Heart right ventricle (tissue), 16 donors: ENCODE measurements around the gene RASSF1. TPM values are rescaled to one million over a fixed set of nuclear protein-coding genes. Genes with fewer than 3 reads are reported as not detected.

Experiments
- ATAC-seq, 8 donors: fragments of 200-7000 bp; cut with Tn5 transposase; one replicate each; pipeline ENCODE4 v1.9.1; 2020; ENCODE audit warnings: mild to moderate bottlenecking in 8 of 8, moderate library complexity in 8 of 8, moderate number of reproducible peaks in 1 of 8
- DNase-seq, 2 donors: peaks; one replicate each; pipeline ENCODE4 v3.0.0-alpha.2; 2020
- H3K27ac ChIP-seq, 10 donors: fragments of 200-600 bp; sonication (generic) in 2 of 10; one replicate each; pipeline versions ENCODE4 v1.5.0 to v1.8.0; 2020 to 2022; ENCODE audit warnings: mild to moderate bottlenecking in 3 of 10
- H3K27me3 ChIP-seq, 7 donors: fragments of 200-600 bp; one replicate each; pipeline ENCODE4 v1.8.0; 2021 to 2022; ENCODE audit warnings: mild to moderate bottlenecking in 2 of 7
- H3K36me3 ChIP-seq, 9 donors: fragments of 200-600 bp; sonication (generic) in 1 of 9; one replicate each; pipeline versions ENCODE4 v1.5.0 to v1.8.0; 2020 to 2022; ENCODE audit warnings: mild to moderate bottlenecking in 2 of 9
- H3K4me1 ChIP-seq, 9 donors: fragments of 200-600 bp; sonication (generic) in 1 of 9; one replicate each; pipeline versions ENCODE4 v1.5.0 to v1.8.0; 2020 to 2022; ENCODE audit warnings: mild to moderate bottlenecking in 4 of 9
- H3K4me3 ChIP-seq, 10 donors: fragments of 200-600 bp; sonication (generic) in 2 of 10; one replicate each; pipeline versions ENCODE4 v1.5.0 to v1.8.0; 2020 to 2022; ENCODE audit warnings: mild to moderate bottlenecking in 7 of 10, moderate library complexity in 2 of 10
- H3K9me3 ChIP-seq, 11 donors: fragments of 200-600 bp in 10 of 11; sonication (generic) in 2 of 11; one replicate each; pipeline versions ENCODE4 v1.5.0 to v1.8.0; 2013 to 2022; ENCODE audit warnings: mild to moderate bottlenecking in 2 of 11, control low read depth in 1 of 11, moderate library complexity in 1 of 11
- WGBS, 2 donors: extraction: QIAGEN DNeasy Blood & Tissue Kit; methylation state at CpG; one replicate each; pipeline ENCODE4 v1.1.7; 2013; ENCODE audit warnings: inconsistent platforms in 1 of 2; 5-methylcytosine and 5-hydroxymethylcytosine counted together
- intact Hi-C, 10 donors: fragments of 100-400 bp; cut with DNase I; formaldehyde crosslinking; loops; one replicate each; pipeline versions ENCODE4 v1.11.1 to v1.14.2; 2022
- polyA plus RNA-seq, 2 donors: library from polyadenylated mRNA; stranded (reverse); fragments of 200-250 nt; gene quantifications; one replicate each; pipeline ENCODE4 v1.2.3, GENCODE V29; 2013
- total RNA-seq, 10 donors: library from RNA; stranded (reverse); fragmentation: NEBNext Ultra II Directional in 3 of 10; extraction: Animal tissue kit (Norgen Biotek cat#: 25700) in 3 of 10; gene quantifications; one replicate each; pipeline versions ENCODE4 v1.2.1 to v1.2.4, GENCODE V29; 2021 to 2023
- TF ChIP-seq, protein P1 (sequence below), 9 donors: fragments of 200-600 bp; sonication (generic) in 2 of 9; IDR thresholded peaks; one replicate each; pipeline versions ENCODE4 v1.5.0 to v1.8.0; 2021 to 2022; ENCODE audit warnings: antibody characterized with exemption in 9 of 9, mild to moderate bottlenecking in 5 of 9, moderate library complexity in 1 of 9
- donor health status: Arrhythmogenic right ventricular cardiomyopathy.
- donor health status: ischemic (EF 13 %, LVEDD 7.1; RV severe dilation, severe dysfunction).
- donor health status: healthy with polysubstance abuse.
- donor health status: DM: no; HTN: yes; CAD: no.
- donor health status: DM: no; HTN: no; CAD: no.
- donor health status: ischemic (EF 25% LVEDD 6.9; RV normal size, moderate dysfunction).
- donor health status: ischemic (EF 25% LVEDD 5.7; RV mildly dilated, moderate dysfunction).
- donor health status: healthy.
- donor health status: DM: yes; HTN: yes; CAD: no.
- donor health status: Ischemic cardiomyopathy.
- donor health status: ischemic (EF 35%, LVEDD 5.7; RV mildly dilated, moderate dysfunction).
- donor health status: nonischemic (EF 11% LVEDD 7.7; RV severe dilation, severe dysfunction).
- donor health status: DM: yes; HTN: yes; CAD: no.
- donor health status: PGD.
- donor health status: ischemic (EF 29% LVEDD 5.4; RV normal size, mild dysfunction).
- donor health status: nonischemic (EF 23%, LVEDD 6.1; RV moderate dilation, normal function).

Gene RASSF1
- total and polyA plus RNA-seq, 12 donors: 9.9 to 59.8 (median 13.1) TPM

DNA sequence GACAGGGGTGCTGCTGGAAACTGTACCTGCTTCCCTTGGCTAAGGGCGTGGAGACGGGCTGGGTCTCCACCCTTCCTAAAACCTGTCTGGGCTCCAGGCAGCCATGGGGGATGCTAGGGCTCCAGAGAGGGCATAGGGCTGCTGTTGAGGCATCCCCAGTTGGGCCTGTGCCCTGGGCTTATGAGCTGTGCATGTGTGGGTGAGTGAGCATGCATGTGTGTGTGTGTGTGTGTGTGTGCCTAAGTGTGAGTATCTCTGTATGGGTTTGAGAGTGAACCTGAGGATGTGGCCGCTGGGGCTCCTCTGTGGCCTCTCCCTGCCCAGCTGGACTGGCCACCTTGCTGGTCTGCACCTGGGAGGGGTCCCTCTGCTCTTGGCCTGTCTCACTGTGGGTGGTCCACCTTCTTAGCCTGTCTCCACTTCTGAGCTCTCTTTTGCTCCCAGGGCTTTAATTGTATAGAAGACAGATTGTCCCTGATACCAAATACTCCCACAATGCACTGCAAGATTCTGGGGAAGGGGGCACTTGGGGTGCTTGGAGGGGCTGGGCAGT is 30.6 kb upstream of the RASSF1 start:
- TF ChIP-seq, protein P1, sequence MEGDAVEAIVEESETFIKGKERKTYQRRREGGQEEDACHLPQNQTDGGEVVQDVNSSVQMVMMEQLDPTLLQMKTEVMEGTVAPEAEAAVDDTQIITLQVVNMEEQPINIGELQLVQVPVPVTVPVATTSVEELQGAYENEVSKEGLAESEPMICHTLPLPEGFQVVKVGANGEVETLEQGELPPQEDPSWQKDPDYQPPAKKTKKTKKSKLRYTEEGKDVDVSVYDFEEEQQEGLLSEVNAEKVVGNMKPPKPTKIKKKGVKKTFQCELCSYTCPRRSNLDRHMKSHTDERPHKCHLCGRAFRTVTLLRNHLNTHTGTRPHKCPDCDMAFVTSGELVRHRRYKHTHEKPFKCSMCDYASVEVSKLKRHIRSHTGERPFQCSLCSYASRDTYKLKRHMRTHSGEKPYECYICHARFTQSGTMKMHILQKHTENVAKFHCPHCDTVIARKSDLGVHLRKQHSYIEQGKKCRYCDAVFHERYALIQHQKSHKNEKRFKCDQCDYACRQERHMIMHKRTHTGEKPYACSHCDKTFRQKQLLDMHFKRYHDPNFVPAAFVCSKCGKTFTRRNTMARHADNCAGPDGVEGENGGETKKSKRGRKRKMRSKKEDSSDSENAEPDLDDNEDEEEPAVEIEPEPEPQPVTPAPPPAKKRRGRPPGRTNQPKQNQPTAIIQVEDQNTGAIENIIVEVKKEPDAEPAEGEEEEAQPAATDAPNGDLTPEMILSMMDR (IDR thresholded peaks at IDR 0.05): no peak
- H3K36me3 ChIP-seq: no peaks in the 10 kb centered on the region
- DNase-seq: no peak
- no peak for ATAC-seq
- no peak overlapping the region for H3K4me3 ChIP-seq
- no peaks in the 10 kb centered on the region for H3K4me1 ChIP-seq
- H3K27ac ChIP-seq: no peak overlapping the region
- no peaks in the 10 kb centered on the region for H3K9me3 ChIP-seq
- intact Hi-C loops: loop anchor here in 3 of 10 donors (5.0 to 10.0 kb wide), 3 partner anchors 164 to 174 kb away; no protein-coding TSS in a partner anchor
- WGBS, 2 donors: 81 to 89% methylated on average over 3 of the region's 3 CpGs
- H3K27me3 ChIP-seq: no peaks in the 10 kb centered on the region

GRCh38 chr3:50370594-50370993 is 30.0 kb upstream of the RASSF1 start:
- WGBS, 2 donors: 52 to 53% methylated on average over 14 of the region's 14 CpGs
- Histone ChIP-seq H3K36me3 (no peaks in the 10 kb centered on the region), H3K27ac (no peak overlapping the region), H3K4me3 (no peak overlapping the region), H3K4me1 (peaks cover 0 to 4% (median 0%) of the 10 kb centered on the region in 9 donors), H3K9me3 (no peaks in the 10 kb centered on the region), H3K27me3 (peaks cover 0 to 3% (median 0%) of the 10 kb centered on the region in 7 donors)
- ATAC-seq (peak in 1 of 8 donors; percentile 13), DNase-seq (no peak)
- TF ChIP-seq, protein P1 (IDR thresholded peaks at IDR 0.05): peak in 2 of 9 donors; percentile 23 to 30
- intact Hi-C loops: loop anchor here in 3 of 10 donors (5.0 to 10.0 kb wide), 3 partner anchors 164 to 174 kb away; no protein-coding TSS in a partner anchor

- no peak overlapping the region for H3K27ac ChIP-seq
- DNase-seq: no peak
- H3K9me3 ChIP-seq: no peaks in the 10 kb centered on the region
- ATAC-seq: no peak
- no peak overlapping the region for H3K4me3 ChIP-seq
- 81 to 82% methylated on average over 9 of the region's 9 CpGs for WGBS, 2 donors
- no peaks in the 10 kb centered on the region for H3K36me3 ChIP-seq
- H3K4me1 ChIP-seq: peaks cover 0 to 17% (median 6%) of the 10 kb centered on the region in 9 donors
- intact Hi-C loops: loop anchor here in 1 of 10 donors (5.0 kb wide), 1 partner anchor 173 kb away; no protein-coding TSS in a partner anchor
- peaks cover 0 to 3% (median 0%) of the 10 kb centered on the region in 7 donors for H3K27me3 ChIP-seq
- TF ChIP-seq, protein P1 (IDR thresholded peaks at IDR 0.05): no peak
These were observed 28.5 kb upstream of the RASSF1 start for GRCh38 chr3:50369012-50369670.

DNA sequence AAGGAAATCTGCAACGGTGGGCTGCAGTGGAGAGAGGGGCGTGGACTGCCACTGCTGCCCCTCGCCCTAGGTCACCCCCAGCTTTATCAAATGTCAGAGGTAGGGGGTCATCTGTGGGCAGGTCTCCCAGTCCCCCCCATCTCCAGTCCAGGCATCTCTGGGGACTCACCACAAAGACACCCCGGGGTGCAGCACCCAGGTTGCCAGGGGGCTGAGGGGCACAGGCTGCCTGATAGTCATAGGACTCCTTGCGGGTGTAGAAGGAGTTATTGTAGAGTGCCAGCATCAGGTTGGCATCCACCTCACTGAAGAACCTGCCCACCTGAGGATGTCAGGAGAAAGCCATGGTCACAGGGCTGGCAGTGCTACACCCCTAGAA is 25.2 kb upstream of the RASSF1 start:
- DNase-seq: no peak
- Histone ChIP-seq H3K4me1 (peaks cover 0 to 18% (median 6%) of the 10 kb centered on the region in 9 donors), H3K4me3 (peak overlapping the region in 6 of 10 donors; percentile 53 to 60 (median 59)), H3K27me3 (peaks cover 0 to 3% (median 0%) of the 10 kb centered on the region in 7 donors), H3K36me3 (no peaks in the 10 kb centered on the region), H3K9me3 (no peaks in the 10 kb centered on the region), H3K27ac (no peak overlapping the region)
- WGBS, 2 donors: 81 to 86% methylated on average over 5 of the region's 5 CpGs
- TF ChIP-seq, protein P1 (IDR thresholded peaks at IDR 0.05): no peak
- no peak for ATAC-seq
- intact Hi-C loops: loop anchor here in 1 of 10 donors (5.0 kb wide), 1 partner anchor 176 kb away; no protein-coding TSS in a partner anchor
